Astrocyte of the hippocampus (primary cell): ENCODE results near the gene IVD.
A peak's percentile ranks its signal among the peaks of the same experiment; 100 is the strongest.

Experiments
- DNase-seq: peaks from one replicate; pipeline ENCODE4 v3.0.0; 2011; ENCODE audit warnings: low read depth, low spot score

Gene IVD

DNA sequence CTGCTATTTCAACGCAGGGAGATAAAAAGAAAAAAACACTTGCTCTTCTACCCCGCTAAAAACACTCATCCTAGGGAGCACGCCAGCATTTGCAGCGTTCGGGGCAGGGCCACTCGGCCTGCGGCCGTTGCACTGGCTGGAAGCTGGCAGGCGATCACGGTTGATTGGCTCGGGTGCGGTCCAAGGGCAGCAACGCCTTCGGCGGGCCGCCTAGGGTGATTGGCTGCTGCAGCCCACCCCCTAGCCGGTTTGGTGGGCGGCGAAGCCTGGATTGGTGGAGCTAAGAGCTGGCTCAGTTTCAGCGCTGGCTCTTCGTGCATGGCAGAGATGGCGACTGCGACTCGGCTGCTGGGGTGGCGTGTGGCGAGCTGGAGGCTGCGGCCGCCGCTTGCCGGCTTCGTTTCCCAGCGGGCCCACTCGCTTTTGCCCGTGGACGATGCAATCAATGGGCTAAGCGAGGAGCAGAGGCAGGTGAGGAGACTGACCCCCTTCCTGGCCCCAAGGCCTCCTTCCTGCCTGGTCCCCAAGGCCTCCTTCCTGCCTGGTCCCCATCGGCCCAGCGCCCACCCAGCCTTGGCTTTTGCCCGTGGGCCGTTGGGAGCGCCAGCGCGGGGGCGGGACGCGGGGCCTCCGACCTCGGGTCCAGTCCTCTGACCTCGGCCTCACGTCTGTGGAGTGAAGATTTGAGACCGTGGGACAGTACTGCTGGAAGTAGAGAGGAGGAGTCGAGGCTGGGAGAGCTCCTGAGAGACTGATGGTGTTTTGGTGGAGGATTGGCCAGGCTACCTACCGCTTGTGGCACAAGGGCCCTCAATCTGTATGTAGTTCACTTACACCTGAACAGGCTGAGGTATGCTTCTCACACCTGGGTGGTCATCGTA is at the start of gene IVD:
Gene IVD, plus strand, starts transcription at position 295 of the 881 bp plus-strand sequence. Its CDS starts 33 bp downstream, at position 328.
- DNase-seq, result peak; percentile 99

DNA sequence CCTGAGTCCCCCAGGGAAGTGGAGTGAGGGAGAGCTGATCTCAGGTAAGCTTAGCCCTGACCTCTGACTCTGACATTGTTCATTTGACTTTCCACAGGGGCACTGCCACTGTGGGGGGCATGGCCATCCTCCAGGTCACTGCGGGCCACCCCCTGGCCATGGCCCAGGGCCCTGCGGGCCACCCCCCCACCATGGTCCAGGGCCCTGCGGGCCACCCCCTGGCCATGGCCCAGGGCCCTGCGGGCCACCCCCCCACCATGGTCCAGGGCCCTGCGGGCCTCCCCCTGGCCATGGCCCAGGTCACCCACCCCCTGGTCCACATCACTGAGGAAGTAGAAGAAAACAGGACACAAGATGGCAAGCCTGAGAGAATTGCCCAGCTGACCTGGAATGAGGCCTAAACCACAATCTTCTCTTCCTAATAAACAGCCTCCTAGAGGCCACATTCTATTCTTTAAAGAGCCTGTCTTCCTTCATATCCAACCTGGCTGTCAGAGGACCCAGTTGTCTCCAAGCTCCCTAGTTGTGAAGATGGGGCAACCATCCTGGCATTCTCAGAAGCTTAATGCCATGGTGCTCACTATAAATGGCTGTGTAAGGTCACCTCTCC is 49.5 kb upstream of the IVD start:
- no peak for DNase-seq

DNA sequence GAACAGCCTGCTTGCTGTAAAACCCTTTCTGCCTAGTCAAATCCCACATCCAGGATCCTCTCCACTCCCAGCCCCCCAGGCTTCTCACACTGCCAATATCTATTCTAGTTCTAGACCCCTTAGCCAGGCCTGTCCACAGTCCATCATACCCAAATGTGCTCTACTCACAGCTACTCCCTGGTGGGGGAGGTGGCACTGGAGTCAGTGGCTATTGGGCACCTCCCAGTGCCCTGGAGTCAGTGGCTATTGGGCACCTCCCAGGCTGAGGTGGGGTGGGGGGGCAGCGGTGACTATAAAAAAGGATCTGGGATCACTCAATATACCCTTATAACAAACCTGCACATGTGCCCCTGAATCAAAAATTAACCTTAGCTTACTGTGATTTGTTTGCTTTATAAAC is 48.3 kb upstream of the IVD start:
- DNase-seq, result no peak

DNA sequence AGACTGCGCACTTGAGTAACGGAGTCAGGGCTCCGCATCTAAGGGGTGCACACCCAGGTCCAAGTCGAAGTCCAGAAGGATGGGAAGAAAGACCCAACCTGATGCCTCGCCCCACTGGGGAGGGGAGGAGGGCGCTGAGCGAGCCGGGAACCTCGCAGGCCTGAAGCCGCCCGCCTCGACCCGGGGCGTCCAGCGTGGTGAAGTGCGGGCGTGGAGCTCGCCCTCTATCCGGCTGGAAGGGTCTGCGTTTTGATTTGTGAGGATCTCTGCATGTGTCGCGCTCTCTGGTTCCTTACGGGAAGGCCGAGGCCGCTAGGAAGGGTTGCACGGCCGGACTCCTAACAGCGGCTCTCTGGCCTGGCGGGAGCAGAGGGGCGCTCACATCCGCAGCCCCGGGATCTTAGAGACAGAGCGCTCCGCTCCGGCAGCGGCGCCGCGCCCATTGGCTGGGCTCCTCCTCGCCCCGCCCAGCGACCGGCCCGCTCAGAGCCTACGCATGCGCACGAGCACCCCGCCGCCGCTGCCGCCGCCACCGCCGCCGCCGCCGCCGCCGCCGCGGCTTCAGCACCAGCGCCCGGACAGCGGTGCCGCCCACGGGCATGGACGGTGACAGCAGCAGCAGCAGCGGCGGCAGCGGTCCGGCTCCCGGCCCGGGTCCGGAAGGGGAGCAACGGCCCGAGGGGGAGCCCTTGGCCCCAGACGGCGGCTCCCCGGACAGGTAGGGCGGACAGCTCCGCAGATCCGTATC is 47.7 kb upstream of the IVD start, which contains the start of gene DISP2:
Gene DISP2, plus strand, starts transcription at position 497 of the 748 bp plus-strand sequence. Its CDS starts 103 bp downstream, at position 600.
- DNase-seq, result peak; percentile 97

DNA sequence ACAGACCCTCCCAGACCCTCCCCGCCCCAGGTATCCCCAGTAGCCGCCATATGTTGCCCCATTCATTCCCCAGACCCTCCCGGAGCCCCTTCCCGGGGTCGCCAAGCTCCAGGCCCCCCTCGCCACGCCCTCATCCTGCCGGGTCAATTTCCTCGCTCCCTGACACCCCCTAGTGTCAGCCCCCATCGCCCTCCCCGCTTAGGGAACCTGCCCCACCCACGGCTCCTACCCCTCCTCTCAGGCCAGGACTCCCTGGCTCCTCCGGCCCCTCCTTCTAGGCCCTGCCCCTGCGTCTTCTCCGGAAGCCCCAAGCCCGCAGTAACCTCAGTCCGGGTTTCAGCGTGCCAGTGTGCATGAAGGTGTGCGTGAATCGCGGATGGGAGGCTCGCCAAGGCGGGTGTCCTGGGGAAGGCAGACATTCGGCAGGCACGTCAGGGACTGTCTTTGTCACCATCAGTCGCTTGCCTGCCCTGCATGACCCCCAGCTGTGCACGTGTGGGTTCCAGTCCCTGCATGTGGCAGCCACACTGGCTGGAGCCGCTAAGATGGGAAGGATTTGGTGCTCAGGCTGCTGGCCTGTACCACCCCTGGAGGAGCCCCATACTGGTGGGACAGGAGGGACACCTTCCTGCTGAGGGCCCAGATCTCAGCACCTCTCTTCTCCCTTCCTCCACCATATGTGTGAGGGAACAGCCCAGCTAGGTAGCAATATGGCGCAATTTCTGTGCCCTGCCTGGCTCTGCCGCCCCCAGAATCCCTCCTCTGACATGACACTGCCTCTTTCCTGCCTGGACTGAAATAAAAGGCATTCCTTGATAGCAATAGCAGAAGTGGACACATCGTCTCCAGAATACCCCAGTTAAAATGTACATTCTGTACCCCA is 46.9 kb upstream of the IVD start:
- DNase-seq, result no peak

DNA sequence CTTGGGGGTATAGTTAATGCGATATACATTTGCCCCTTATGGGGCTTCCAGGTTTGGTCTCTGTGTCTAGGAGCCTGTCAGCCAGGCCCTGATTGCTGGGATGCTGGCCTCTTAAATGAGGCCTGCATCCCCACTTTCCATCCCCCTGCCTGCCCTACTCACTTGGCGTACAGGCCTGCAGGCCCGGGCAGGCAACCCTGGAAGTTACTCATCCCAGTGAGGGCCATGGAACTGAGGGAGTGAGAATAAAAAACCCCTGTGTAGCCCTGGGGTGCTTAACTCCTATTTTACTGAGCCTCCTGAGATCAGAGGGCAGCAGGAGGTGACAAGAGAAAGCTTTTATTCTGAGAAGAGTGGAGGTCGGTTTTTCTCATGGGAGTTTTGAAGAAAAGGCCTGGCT is 45.6 kb upstream of the IVD start:
- DNase-seq, result no peak

DNA sequence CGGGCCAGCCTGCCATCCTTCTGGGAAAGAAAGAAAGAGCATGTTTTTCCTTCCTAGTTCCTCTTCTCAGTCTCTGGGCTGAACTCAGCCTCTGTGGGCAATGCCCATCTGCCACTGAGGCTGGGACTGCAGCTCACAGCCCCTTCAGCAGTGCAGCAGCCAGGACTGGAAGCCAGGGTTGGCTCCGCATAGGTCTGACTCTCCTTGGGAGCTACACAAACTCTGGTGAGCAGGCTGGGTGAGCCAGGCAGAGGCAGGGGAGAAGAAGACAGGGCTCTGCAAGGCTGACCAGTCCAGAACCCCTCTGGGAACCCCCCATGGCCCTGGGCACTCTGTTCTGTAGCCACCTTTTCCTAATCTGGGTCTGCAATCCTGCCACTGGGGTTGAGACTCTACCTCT is 44.0 kb upstream of the IVD start:
- no peak for DNase-seq

DNA sequence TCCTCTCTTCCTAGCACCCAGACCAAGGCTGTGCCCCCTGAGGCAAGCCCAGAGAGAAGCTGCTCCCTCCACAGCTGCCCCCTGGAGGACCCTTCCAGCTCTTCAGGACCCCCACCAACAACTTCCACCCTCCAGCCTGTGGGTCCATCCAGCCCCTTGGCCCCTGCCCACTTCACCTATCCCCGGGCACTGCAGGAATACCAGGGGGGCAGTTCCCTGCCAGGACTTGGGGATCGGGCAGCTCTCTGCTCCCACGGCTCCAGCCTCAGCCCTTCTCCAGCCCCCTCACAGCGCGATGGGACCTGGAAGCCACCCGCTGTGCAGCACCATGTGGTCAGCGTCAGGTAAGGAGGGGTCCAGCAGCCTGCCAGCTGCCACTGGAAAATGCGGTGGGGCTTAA is 42.0 kb upstream of the IVD start:
- DNase-seq, result no peak

DNA sequence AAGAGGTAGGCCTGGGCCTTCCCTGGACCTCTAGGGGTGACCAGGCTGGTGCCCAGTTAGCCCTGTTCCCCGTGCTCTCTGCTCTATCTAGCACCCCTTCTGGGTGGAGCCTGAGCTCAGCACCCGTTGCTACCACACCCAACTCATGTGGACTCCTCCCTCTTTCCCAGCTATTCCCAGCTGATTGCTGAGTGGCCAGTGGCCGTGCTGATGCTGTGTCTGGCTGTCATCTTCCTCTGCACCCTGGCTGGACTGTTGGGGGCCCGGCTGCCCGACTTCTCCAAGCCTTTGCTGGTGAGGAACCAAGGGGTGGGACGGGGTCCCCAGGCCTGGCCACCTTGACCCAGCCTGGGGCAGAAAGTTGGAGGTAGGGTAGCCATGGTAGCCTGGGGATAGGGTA is 41.3 kb upstream of the IVD start:
- DNase-seq, result no peak

DNA sequence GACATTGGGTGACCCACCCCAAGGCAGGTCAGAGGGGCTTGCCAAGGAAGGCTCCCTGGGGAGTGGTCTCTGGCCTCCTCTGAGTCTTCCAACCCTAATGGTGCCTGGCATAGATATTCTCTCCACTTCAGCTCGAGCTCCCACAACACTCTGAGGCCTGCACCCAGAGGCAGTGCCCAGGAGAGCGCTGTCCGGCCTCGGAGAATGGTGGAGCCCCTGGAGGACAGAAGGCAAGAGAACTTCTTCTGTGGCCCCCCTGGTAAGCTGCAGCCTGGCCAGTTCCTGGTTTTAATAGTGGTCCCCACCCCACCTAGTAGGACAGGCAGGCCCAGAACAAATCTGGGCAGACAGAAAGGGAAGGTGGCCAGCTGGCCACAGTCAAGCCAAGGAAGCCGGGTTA is 40.6 kb upstream of the IVD start:
- no peak for DNase-seq

DNA sequence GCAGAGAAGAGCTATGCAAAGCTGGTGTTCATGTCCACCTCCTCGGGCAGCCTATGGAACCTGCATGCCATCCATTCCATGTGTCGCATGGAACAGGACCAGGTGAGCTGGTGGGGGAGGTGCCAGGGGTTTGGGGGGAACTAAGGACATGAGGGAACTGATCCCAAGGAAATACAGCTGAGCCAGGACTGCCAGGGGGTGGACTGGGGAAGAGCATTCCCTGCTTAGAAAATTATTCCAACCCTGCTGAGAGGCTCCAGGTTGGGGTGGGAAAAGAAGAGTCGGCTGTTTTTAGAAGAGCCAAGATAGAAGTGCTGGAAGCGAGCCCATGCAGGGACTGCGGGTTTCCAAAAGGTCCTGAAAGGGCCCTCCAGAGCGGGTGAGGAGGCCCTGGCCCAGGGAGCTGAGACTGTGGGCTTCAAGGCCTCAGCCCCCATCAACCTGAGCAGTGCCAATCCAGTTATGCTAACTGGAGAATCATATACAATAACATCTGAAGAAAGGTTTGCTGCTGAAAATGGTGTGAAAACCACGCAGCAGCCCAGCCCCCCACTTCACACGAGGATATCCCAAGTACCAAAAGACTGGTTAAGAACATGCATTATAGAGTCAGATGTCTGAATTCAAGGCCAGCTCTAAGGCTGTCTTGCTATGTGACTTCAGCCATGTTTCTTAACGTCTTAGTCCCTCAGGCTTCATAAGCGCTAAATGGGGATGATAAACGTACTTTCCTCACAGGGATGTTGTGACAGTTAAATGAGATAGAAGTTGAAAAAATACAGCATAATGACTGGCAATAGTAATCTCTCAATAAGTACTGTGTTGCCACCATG is 39.8 kb upstream of the IVD start:
- no peak for DNase-seq

DNA sequence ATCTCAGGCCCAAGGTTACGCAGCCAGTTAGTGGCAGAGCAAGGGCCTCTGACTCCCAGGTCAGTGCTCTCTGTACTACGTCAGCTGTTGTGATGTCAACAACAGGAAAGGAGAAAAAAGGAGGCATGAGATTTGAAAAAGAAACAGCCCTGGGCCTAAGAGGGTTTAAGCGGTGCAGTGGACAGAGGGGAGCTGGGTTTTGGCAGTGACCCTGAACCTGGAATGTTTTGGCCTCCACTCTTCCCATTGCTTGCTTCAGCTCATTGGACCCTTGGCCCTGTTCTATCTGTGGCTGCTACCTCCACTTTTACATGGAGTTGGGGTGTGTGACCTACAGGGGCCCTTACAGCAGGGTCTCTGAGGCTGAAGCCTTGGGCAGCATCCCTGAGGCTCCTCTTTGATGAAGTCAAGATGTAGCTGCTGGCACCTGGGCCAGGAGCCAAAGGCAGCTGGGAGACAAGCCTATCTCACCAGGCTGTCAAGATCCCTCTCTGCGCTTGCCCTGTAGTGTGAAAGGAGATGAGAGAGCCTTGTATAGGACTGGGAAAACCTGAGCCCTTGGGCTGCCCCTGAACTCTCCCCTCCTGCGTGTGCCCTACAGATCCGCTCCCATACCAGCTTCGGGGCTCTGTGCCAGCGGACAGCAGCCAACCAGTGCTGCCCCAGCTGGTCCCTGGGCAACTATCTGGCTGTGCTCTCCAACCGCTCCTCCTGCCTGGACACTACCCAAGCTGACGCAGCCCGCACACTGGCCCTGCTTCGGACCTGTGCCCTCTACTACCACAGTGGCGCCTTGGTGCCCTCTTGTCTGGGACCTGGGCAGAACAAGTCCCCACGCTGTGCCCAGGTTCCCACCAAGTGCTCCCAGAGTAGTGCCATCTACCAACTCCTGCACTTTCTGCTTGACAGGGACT is 38.9 kb upstream of the IVD start:
- DNase-seq, result no peak

DNA sequence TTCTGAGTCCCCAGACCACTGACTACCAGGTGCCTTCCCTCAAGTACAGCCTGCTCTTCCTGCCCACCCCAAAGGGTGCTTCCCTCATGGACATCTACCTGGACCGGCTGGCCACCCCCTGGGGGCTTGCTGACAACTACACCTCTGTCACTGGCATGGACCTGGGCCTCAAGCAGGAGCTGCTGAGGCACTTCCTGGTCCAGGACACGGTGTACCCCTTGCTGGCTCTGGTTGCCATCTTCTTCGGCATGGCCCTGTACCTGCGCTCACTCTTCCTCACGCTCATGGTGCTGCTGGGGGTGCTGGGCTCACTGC is 38.3 kb upstream of the IVD start:
- no peak for DNase-seq

DNA sequence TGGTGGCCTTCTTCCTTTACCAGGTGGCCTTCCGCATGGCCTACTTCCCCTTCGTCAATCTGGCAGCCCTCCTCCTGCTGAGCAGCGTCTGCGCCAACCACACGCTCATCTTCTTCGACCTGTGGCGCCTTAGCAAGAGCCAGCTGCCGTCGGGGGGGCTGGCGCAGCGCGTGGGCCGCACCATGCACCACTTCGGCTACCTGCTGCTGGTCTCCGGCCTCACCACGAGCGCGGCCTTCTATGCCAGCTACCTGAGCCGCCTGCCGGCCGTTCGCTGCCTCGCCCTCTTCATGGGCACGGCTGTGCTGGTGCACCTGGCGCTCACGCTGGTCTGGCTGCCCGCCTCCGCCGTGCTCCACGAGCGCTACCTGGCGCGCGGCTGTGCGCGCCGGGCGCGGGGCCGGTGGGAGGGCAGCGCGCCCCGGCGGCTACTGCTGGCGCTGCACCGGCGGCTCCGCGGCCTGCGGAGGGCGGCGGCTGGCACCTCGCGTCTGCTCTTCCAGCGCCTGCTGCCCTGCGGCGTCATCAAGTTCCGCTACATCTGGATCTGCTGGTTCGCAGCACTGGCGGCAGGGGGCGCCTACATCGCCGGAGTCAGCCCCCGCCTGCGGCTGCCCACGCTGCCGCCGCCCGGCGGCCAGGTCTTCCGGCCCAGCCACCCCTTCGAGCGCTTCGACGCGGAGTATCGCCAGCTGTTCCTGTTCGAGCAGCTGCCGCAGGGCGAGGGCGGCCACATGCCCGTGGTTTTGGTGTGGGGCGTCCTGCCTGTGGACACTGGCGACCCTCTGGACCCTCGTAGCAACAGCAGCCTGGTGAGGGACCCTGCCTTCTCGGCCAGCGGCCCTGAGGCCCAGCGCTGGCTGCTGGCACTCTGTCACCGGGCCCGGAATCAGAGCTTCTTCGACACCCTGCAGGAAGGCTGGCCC is 37.6 kb upstream of the IVD start:
- DNase-seq, result peak; percentile 95

DNA sequence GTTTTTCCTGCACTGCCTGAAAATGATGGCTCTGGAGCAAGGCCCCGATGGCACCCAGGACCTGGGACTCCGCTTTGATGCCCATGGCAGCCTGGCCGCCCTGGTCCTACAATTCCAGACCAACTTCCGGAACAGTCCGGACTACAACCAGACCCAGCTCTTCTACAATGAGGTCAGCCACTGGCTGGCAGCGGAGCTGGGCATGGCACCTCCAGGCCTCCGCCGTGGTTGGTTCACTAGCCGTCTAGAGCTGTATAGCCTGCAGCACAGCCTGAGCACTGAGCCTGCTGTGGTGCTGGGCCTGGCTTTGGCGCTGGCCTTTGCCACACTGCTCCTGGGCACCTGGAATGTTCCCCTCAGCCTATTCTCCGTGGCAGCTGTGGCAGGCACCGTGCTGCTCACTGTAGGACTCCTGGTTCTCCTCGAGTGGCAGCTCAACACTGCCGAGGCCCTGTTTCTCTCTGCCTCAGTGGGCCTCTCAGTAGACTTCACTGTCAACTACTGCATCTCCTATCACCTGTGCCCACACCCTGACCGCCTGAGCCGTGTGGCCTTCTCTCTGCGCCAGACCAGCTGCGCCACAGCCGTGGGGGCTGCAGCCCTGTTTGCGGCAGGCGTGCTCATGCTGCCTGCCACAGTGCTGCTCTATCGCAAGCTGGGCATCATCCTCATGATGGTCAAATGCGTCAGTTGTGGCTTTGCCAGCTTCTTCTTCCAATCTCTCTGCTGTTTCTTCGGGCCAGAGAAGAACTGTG is 36.7 kb upstream of the IVD start:
- no peak for DNase-seq

DNA sequence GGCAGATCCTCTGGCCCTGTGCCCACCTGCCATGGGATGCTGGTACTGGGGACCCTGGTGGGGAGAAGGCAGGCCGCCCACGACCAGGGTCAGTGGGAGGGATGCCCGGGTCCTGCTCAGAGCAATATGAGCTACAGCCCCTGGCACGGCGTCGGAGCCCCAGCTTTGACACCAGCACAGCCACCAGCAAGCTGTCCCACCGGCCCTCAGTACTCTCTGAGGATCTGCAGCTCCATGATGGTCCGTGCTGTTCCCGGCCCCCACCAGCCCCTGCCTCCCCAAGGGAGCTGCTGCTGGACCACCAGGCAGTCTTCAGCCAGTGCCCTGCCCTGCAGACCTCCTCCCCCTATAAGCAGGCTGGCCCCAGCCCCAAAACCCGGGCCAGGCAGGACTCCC is 36.1 kb upstream of the IVD start:
- DNase-seq, result no peak

DNA sequence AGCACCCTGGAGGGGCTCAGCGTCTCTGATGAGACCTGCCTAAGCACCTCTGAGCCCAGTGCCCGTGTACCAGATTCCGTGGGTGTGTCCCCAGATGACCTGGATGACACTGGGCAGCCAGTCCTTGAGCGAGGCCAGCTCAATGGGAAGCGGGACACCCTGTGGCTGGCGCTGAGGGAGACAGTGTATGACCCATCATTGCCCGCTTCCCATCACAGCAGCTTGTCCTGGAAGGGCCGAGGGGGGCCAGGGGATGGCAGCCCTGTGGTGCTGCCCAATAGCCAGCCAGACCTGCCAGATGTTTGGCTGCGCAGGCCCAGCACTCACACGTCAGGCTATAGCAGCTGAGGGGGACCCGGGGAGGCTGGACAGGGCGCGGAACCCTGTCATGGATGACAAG is 35.6 kb upstream of the IVD start:
- no peak for DNase-seq

DNA sequence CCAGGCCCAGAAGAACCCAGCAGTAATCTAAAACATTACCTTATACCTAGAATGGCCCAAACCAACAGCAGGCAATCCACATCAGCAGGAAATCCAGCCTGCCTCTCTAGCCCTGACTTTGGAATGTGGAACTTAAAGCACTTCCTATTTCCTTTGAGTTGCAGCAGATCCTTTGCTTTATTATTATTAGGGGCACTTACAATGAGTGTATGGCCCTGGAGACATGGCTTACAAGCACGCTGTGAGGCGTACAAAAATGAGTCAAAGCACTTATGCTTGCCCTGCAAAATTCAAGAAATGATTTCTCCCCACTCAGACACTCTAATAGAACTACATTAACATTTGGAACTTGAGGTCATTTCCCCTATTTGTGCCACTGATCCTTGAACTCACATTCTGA is 32.6 kb upstream of the IVD start:
- no peak for DNase-seq
